Neural progenitor cell (in vitro differentiated cells): ENCODE data around the gene UPP2.

Experiments
- CTCF ChIP-seq: fragments of 200-600 bp; sonication (generic); IDR thresholded peaks from 2 replicates; pipeline ENCODE4 v1.5.1; 2017; ENCODE audit warnings: antibody characterized with exemption, mild to moderate bottlenecking
- EZH2 ChIP-seq: fragments of 200-600 bp; sonication (generic); IDR thresholded peaks from 2 replicates; pipeline ENCODE4 v1.6.1; 2017; ENCODE audit warnings: antibody characterized with exemption, mild to moderate bottlenecking, moderate library complexity

DNA sequence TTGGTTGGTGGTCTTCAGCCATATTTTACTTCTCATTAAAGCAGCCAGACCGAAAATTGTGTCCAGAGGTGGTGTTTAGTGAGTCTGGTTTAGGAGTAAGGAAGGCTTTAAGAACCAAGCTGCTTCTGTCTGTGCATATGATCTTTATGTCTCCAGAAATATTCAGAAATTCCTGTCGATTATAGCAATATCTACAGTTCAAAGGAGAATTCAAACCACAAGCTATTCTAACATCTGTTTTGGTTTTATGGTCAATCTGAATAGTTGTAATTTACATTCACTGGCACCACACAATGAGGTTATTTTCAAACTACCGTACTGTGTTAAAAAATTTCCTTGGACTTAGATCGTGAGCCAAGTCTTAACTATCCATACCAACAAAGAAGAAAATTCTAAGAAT, 11.3 kb downstream of the UPP2 start:
- TF ChIP-seq CTCF (no peak), EZH2 (no peak)
